GM12878 (cell line): Measurements from ENCODE around the gene SMARCAL1. TPM values are rescaled to one million over a fixed set of nuclear protein-coding genes. Genes with fewer than 3 reads are reported as not detected.

Experiments used
- E2F8 ChIP-seq: fragments of 450-650 bp; IDR thresholded peaks from 2 replicates; pipeline ENCODE4 v1.6.1; 2018; ENCODE audit warnings: mild to moderate bottlenecking, low read depth, moderate library complexity; ENCODE audit not compliant: partially characterized antibody
- HCFC1 ChIP-seq: fragments of 150-350 bp; IDR thresholded peaks from 2 replicates; pipeline ENCODE4 v1.6.1; 2014; ENCODE audit warnings: low read length
- IKZF2 ChIP-seq, 2 experiments: fragments of 450-650 bp; IDR thresholded peaks; 2 replicates each; pipeline ENCODE4 v1.6.1; 2017; ENCODE audit warnings: mild to moderate bottlenecking in 2 of 2, moderate library complexity in 2 of 2
- IRF3 ChIP-seq: fragments of 450-650 bp; IDR thresholded peaks from 2 replicates; pipeline ENCODE4 v1.6.1; 2014; ENCODE audit warnings: mild to moderate bottlenecking
- MXI1 ChIP-seq: fragments of 150-350 bp; IDR thresholded peaks from 2 replicates; pipeline ENCODE4 v1.6.1; 2011; ENCODE audit warnings: low read depth, mild to moderate bottlenecking, inconsistent platforms, low read length, improper control_type of control experiment
- MYB ChIP-seq: fragments of 150-350 bp; IDR thresholded peaks from 2 replicates; pipeline ENCODE4 v1.6.1; 2014; ENCODE audit warnings: mild to moderate bottlenecking, low read depth, low read length, borderline replicate concordance
- NFIC ChIP-seq: IDR thresholded peaks from 2 replicates; pipeline ENCODE4 v1.6.1; 2012; ENCODE audit warnings: low read depth, mild to moderate bottlenecking, inconsistent platforms, low read length, moderate library complexity
- NKRF ChIP-seq: fragments of 450-650 bp; conservative IDR thresholded peaks from 2 replicates; pipeline ENCODE4 v1.6.1; 2017; ENCODE audit warnings: mild to moderate bottlenecking, moderate library complexity
- NRF1 ChIP-seq: conservative IDR thresholded peaks from 2 replicates; pipeline ENCODE4 v1.6.1; 2011; ENCODE audit warnings: mild to moderate bottlenecking, low read depth, low read length, improper control_type of control experiment
- PAX5 ChIP-seq: IDR thresholded peaks from 2 replicates; pipeline ENCODE4 v1.6.1; 2011; ENCODE audit warnings: low read depth, low read length, borderline replicate concordance
- PBX3 ChIP-seq: IDR thresholded peaks from 2 replicates; pipeline ENCODE4 v1.6.1; 2011; ENCODE audit warnings: mild to moderate bottlenecking, low read depth, low read length, moderate library complexity; ENCODE audit not compliant: insufficient replicate concordance
- PML ChIP-seq: IDR thresholded peaks from 2 replicates; pipeline ENCODE4 v1.6.1; 2012; ENCODE audit warnings: low read length, inconsistent platforms
- RBBP5 ChIP-seq: fragments of 200-600 bp; sonication (generic); conservative IDR thresholded peaks from 2 replicates; pipeline ENCODE4 v1.6.1; 2016
- ZBTB4 ChIP-seq: fragments of 450-650 bp; formaldehyde crosslinking; IDR thresholded peaks from 2 replicates; pipeline ENCODE4 v1.4.0; 2022; ENCODE audit warnings: mild to moderate bottlenecking, moderate library complexity
- ZNF24 ChIP-seq: fragments of 450-650 bp; IDR thresholded peaks from 2 replicates; pipeline ENCODE4 v1.6.1; 2017; ENCODE audit warnings: antibody characterized with exemption, mild to moderate bottlenecking
- polyA plus RNA-seq, 11 experiments: library from polyadenylated mRNA; depleted of rRNA in 4 of 11; unstranded in 6 of 11; stranded (reverse) in 5 of 11; fragments of >200 nt; fragmentation: Nextera tagmentation in 4 of 11; fragmentation: Illumina TruSeq in 1 of 11; extraction: Ambion mirVana in 4 of 11; extraction: Trizol in 1 of 11; gene quantifications; 1 replicate in 1 of 11; 2 replicates in 10 of 11; pipeline versions ENCODE4 v1.2.1 to v1.2.3, GENCODE V29; 2011 to 2016; ENCODE audit warnings: inconsistent platforms in 2 of 11, missing spikeins in 2 of 11, low read depth in 1 of 11
- total RNA-seq, 4 experiments: library from RNA; depleted of rRNA in 3 of 4; stranded (reverse); fragments of >200 nt in 3 of 4; fragmentation: Illumina TruSeq in 1 of 4; extraction: Trizol in 1 of 4; gene quantifications; 2 replicates each; pipeline versions ENCODE4 v1.2.1 to v1.2.3, GENCODE V29; 2013 to 2021

The SMARCAL1 gene
- total and polyA plus RNA-seq, 10 of the 15 experiments (the other 5 are each of a cell fraction or from before 2014, with no cell fraction given), result 10.8 to 32.9 (median 21.8) TPM

- TF ChIP-seq ZBTB4 (no peak), PAX5 (peak; percentile 59; the same call in 1 of the 2 replicates), PBX3 (peak; percentile 7), MXI1 (peak; percentile 88), IKZF2 (IDR thresholded peaks at IDR 0.05) (peak; percentile 18 to 54; a peak in 2 of 4 replicates), HCFC1 (peak; percentile 60), RBBP5 (peak; percentile 97), IRF3 (no peak), MYB (no peak), NKRF (peak; percentile 85), ZNF24 (peak; percentile 69), NFIC (peak; percentile 47), PML (peak; percentile 99), E2F8 (peak; percentile 63), NRF1 (peak; percentile 78)
These were observed 86.4 kb downstream of the SMARCAL1 start, which contains the start of gene RPL37A (continued) for GRCh38 chr2:216498379-216499352.
